Measurements from ENCODE around the gene CIAO1.
"Not testable (repeated sequence)": the region's sequence is repeated elsewhere in the genome, so short reads cannot be mapped to it uniquely, and the experiment has no call there.

CIAO1 gene

GRCh38 chr2:96265840-96266679, at the start of gene CIAO1, which contains the start of gene TMEM127:
Gene CIAO1 (plus strand): TSS chr2:96266225. CDS start chr2:96266351, 126 bp downstream.
Gene TMEM127 (minus strand): TSS chr2:96265997. CDS start chr2:96265381, 616 bp downstream.
- peak; percentile 98 for DNase-seq (ENCODE audit: low spot score)

- DNase-seq (ENCODE audit: low spot score): no peak
Measured at GRCh38 chr2:96218508-96219131, 47.4 kb upstream of the CIAO1 start.

GRCh38 chr2:96219959-96220358, 46.1 kb upstream of the CIAO1 start:
- DNase-seq (ENCODE audit: low spot score): not testable (repeated sequence)

GRCh38 chr2:96221106-96221505, 44.9 kb upstream of the CIAO1 start:
- not testable (repeated sequence) for DNase-seq (ENCODE audit: low spot score)

- no peak for DNase-seq (ENCODE audit: low spot score)
Measured at GRCh38 chr2:96225016-96225533, 41.0 kb upstream of the CIAO1 start.

GRCh38 chr2:96231316-96231715, 34.7 kb upstream of the CIAO1 start:
- DNase-seq (ENCODE audit: low spot score): no peak

- no peak for DNase-seq (ENCODE audit: low spot score)
Measured at GRCh38 chr2:96233436-96233835, 32.6 kb upstream of the CIAO1 start.

- DNase-seq (ENCODE audit: low spot score): no peak
Measured at GRCh38 chr2:96233880-96234316, 32.1 kb upstream of the CIAO1 start.

- no peak for DNase-seq (ENCODE audit: low spot score)
Measured at GRCh38 chr2:96236882-96237281, 29.1 kb upstream of the CIAO1 start.

GRCh38 chr2:96238266-96238665, 27.8 kb upstream of the CIAO1 start:
- no peak for DNase-seq (ENCODE audit: low spot score)

GRCh38 chr2:96239091-96239490, 26.9 kb upstream of the CIAO1 start:
- no peak for DNase-seq (ENCODE audit: low spot score)

GRCh38 chr2:96239745-96240264, 26.2 kb upstream of the CIAO1 start:
- no peak for DNase-seq (ENCODE audit: low spot score)

- DNase-seq (ENCODE audit: low spot score): no peak
Measured at GRCh38 chr2:96240341-96241038, 25.5 kb upstream of the CIAO1 start.

- DNase-seq (ENCODE audit: low spot score): no peak
Measured at GRCh38 chr2:96241227-96241626, 24.8 kb upstream of the CIAO1 start.

- DNase-seq (ENCODE audit: low spot score): peak; percentile 61
Measured at GRCh38 chr2:96241900-96242611, 24.0 kb upstream of the CIAO1 start.

- DNase-seq (ENCODE audit: low spot score): no peak
Measured at GRCh38 chr2:96243843-96244242, 22.2 kb upstream of the CIAO1 start.

GRCh38 chr2:96245609-96246390, 20.2 kb upstream of the CIAO1 start:
- DNase-seq (ENCODE audit: low spot score): no peak

- DNase-seq (ENCODE audit: low spot score): no peak
Measured at GRCh38 chr2:96247009-96247408, 19.0 kb upstream of the CIAO1 start.

GRCh38 chr2:96247896-96248295, 18.1 kb upstream of the CIAO1 start:
- DNase-seq (ENCODE audit: low spot score): no peak

GRCh38 chr2:96248624-96249023, 17.4 kb upstream of the CIAO1 start:
- no peak for DNase-seq (ENCODE audit: low spot score)

- DNase-seq (ENCODE audit: low spot score): peak; percentile 34
Measured at GRCh38 chr2:96249654-96250053, 16.4 kb upstream of the CIAO1 start.

Measured in AG08396 (cell line).